Measurements from ENCODE around the gene ACAD9. TPM values are rescaled to one million over a fixed set of nuclear protein-coding genes. Genes with fewer than 3 reads are reported as not detected.
A peak's percentile ranks its signal among the peaks of the same experiment; 100 is the strongest.

The ACAD9 gene
- total and polyA plus RNA-seq, 9 of the 15 experiments (the other 6 are each of a cell fraction or from before 2014, with no cell fraction given), result 10.2 to 32.6 (median 22.8) TPM

- TF ChIP-seq TAF15 (IDR thresholded peaks at IDR 0.05; ENCODE audit: low read depth, low read length) (no peak), THRB (CRISPR knock-in tag; conservative IDR thresholded peaks at IDR 0.05) (no peak), FOS (IDR thresholded peaks at IDR 0.05; ENCODE audit: extremely low read depth, insufficient read length) (no peak), CBX5 (IDR thresholded peaks at IDR 0.05; ENCODE audit: borderline replicate concordance, low read depth) (no peak), BMI1 (IDR thresholded peaks at IDR 0.05; ENCODE audit: low read length) (no peak), ZNF146 (CRISPR knock-in tag; IDR thresholded peaks at IDR 0.05; ENCODE audit: unreplicated experiment) (no peak), ZNF133 (CRISPR knock-in tag; IDR thresholded peaks at IDR 0.05) (no peak), ZSCAN29 (IDR thresholded peaks at IDR 0.05) (no peak), RFX1 (IDR thresholded peaks at IDR 0.05) (no peak), ZBTB43 (CRISPR knock-in tag; IDR thresholded peaks at IDR 0.05) (no peak), MBD2 (IDR thresholded peaks at IDR 0.05; ENCODE audit: borderline replicate concordance, low read depth) (peak; percentile 72), HNRNPUL1 (IDR thresholded peaks at IDR 0.05; ENCODE audit: low read length) (no peak), RAD51 (IDR thresholded peaks at IDR 0.05; ENCODE audit: borderline replicate concordance, low read depth) (peak; percentile 94), ZNF311 (CRISPR knock-in tag; IDR thresholded peaks at IDR 0.05) (no peak), NCOA6 (IDR thresholded peaks at IDR 0.05) (no peak), HMGN3 (IDR thresholded peaks at IDR 0.05; ENCODE audit: borderline replicate concordance, extremely low read depth, insufficient read length, low read depth, low read length) (peak; percentile 72), SNAPC5 (CRISPR knock-in tag; IDR thresholded peaks at IDR 0.05) (no peak), POU5F1 (IDR thresholded peaks at IDR 0.05; ENCODE audit: borderline replicate concordance, low read depth, low read length, partially characterized antibody) (no peak), ZBTB9 (CRISPR knock-in tag; IDR thresholded peaks at IDR 0.05) (no peak), NELFE (IDR thresholded peaks at IDR 0.05; ENCODE audit: insufficient read depth, insufficient read length) (no peak), ZKSCAN1 (IDR thresholded peaks at IDR 0.05; ENCODE audit: low read depth, low read length) (0 out of 2 replicates have a peak, but pooled peaks have one; percentile 64), RBM15 (IDR thresholded peaks at IDR 0.05; ENCODE audit: insufficient read depth, low read length) (no peak), IRF9 (tag; IDR thresholded peaks at IDR 0.05) (no peak), MYNN (IDR thresholded peaks at IDR 0.05) (no peak), MYNN (CRISPR knock-in tag; IDR thresholded peaks at IDR 0.05) (no peak), ZNF589 (CRISPR knock-in tag; IDR thresholded peaks at IDR 0.05; ENCODE audit: low read depth) (peak; percentile 86)
Measured at GRCh38 chr3:128879125-128879969, at the start of gene ACAD9 (continued).
